ENCODE measurements around the gene CA9.

CA9 gene

GRCh38 chr9:35717132-35717870, 43.6 kb downstream of the CA9 start:
- no peak for DNase-seq (ENCODE audit: low spot score)

GRCh38 chr9:35718721-35719511, 45.2 kb downstream of the CA9 start:
- DNase-seq (ENCODE audit: low spot score): no peak

- DNase-seq (ENCODE audit: low spot score): no peak
Observed at GRCh38 chr9:35719546-35719945, 45.8 kb downstream of the CA9 start.

DNA sequence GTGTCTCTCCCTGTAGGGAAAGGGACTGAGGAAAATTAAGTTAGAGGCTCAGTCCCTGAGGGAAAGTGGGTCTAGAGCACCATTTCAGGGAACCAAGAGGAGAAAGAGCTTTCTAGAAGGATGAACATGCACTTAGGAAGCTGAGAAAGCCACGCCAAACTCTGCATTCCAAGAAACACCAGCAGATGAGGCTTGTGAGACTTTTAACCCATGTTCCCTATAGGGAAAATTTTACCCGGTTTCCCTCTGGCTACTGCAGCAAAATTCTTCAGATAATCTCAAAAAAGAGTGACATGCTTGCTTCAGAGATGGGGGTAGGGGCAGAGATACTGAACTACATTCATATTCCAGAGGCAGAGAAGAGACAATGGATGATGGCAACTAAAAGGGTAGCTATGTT, 49.7 kb downstream of the CA9 start:
- no peak for DNase-seq (ENCODE audit: low spot score)

DNA sequence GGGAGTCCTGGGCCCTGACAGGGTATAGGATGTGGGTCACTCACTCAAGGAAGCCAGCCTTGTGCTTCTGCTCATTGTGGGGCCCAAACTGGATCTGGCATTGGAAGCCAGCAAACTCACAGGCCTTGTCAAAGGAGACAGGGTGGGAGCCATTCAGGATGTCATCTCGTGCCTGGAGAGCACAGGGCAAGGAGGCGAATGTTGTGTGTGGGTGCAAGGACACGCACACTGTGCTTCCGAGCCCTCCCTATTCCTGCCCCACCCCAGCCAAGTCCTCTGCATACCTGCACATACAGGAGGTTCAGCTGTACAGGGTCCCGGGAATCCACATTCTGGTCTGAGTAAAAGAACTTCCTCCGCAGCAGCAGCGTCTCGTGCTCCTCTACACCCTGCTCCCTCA, 50.2 kb downstream of the CA9 start:
- DNase-seq (ENCODE audit: low spot score): no peak

DNA sequence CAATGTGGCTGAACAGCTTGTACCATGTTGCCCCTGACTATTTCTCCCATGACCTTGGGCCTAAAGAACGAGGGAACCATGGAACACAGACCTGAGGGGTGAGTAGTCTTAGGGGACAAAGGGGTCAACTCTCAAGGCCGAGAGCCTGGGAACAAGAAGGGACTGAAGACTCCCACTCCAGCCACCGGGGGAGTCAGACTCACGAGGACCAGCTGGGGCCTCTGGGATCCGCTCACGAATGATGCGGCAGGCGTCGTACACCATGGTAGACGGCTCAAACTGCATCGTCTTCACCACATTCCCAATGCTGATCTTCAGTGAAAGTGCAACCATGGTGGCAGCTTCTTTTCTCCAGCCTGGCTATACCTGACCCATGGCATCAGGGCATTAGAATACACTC, 51.6 kb downstream of the CA9 start:
- DNase-seq (ENCODE audit: low spot score): no peak

DNA sequence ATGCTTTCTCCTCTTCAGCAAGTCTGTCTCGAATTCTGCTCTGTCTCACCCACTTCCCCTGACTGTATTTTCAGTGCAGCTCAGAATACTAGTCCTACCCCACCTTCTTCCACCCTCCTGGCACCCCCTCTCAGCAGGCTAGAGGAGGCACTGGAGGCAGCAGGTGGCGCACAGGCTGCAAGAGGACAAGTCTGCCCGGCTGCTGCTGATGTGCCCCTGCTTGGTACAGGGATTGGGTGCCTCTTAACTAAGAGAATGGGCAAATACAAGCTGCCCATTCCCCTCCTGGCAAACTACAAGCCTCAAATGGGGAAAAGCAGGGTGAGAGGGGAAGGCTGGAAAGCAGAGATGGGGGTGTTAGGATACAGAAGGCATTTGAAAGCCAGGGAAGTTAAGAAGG, 53.2 kb downstream of the CA9 start:
- DNase-seq (ENCODE audit: low spot score): no peak

DNA sequence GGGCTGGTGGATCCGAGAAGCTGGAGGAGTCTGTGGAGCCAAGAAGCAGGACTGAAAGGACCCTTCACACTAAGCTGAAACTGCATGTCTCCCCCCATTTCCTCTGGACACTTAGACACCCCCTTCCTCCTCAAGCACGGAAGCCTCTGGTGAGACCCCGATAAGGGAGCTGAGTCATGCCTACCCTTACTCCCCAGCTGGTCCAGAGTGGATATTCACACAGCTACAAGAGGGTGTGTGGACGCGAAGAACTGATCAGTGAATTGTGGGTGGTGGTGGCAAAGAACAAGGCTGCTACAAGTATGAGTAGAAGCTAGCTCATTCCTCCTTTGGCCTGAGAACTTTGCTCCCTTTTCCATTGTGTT, 53.9 kb downstream of the CA9 start:
- DNase-seq (ENCODE audit: low spot score): no peak

- DNase-seq (ENCODE audit: low spot score): no peak
Observed at GRCh38 chr9:35728041-35728971, 54.6 kb downstream of the CA9 start.

DNA sequence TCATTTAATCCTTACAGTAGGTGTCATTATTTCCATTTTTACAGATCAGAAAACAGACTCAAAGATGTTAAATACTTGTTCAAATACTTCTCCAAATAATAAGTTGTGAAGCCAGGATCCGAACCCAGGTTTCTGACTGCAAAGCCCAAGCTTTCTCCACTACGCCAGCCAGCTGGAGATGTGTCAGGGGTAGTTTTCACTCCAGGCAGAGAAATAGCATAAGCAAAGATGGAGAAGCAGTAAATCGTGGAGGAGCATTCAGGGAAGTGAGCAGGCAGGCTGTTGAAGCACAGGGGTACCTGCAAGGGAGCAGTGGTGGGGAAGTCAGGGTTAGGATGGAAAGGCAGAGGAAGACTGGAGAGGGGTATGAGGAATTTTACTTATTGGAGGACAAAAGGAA, 55.4 kb downstream of the CA9 start:
- DNase-seq (ENCODE audit: low spot score): no peak

DNA sequence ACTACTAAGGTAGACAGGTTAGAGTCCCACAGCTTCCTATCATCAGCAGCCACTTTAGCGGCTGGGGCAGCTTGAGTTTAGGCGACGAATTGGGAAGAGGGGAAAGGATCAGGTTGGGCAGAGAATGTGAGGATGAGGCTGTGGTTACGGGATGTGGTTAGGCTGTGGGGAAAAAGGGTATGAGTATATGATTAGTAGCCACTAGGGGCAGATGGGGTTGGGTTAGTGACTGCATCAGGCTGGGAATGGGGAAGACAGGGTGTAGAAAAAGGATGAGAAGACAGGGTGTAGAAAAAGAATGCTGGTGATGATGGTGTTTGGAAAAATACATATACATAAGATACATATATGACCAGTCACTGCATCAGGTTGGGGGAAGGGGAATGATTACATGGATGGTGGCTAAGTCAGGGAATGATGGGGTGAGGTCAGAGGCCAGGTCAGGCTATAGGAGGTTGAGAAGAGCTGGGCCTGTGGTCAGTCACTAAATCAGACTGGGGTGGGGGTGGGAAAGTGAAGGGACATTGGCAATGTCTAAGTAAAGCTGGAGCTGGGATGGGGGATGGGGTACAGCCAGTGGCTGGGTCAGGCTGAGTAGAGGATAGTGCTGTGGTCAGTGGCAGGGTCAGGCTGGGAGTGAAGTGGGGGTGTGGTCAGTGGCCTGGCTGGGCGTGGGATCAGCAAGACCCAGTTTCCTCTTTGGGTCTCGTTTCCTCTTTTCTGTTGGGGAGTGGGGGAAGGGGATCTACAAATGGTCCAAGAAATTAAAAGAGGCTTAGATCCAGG, 56.2 kb downstream of the CA9 start:
- peak; percentile 57 for DNase-seq (ENCODE audit: low spot score)

DNA sequence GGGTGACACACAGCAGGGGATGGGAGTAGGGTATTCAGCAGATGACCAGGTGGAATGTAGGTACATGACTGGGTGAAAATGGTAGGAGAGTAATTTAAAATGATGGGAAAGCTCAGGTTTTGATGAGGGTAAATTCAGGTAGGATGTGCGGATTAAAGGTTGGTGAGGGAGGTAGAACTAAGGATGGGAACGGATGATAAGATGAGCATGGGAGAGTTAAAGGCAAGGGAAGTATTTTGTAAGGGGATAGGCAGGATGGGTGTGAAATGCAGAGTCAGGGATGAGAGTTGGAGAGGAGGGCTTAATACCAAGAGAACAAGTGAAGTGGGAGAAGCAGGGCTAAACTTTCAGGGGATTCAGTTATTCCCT, 56.7 kb downstream of the CA9 start:
- no peak for DNase-seq (ENCODE audit: low spot score)
